OCI-LY7 (cell line): ENCODE data around the gene ASH1L. TPM values are rescaled to one million over a fixed set of nuclear protein-coding genes. Genes with fewer than 3 reads are reported as not detected.

Experiments
- BruUV-seq: library from RNA; stranded (reverse); fragments of 400-500 nt; replicated peaks from 2 replicates; lab custom pipeline; 2021; lab: Mats Ljungman, UMichigan
- CTCF ChIA-PET: fragments of 300-600 bp; sonication (Branson Sonifier 250); formaldehyde crosslinking; loops from one replicate; lab custom pipeline; 2022; ENCODE audit warnings: antibody characterized with exemption; ENCODE audit not compliant: unreplicated experiment; lab: Charles Lee
- POLR2A ChIA-PET: fragments of 300-600 bp; sonication (Branson Sonifier 250); formaldehyde crosslinking; loops from one replicate; lab custom pipeline; 2022; ENCODE audit warnings: antibody characterized with exemption; lab: Charles Lee
- DNase-seq: peaks from one replicate; pipeline ENCODE4 v3.0.0-alpha.2; 2015; ENCODE audit warnings: low spot score
- H2AFZ ChIP-seq: fragments of 200-600 bp; sonication (generic), shearing (Covaris generic); 2 replicates; pipeline ENCODE4 v1.6.1; 2014; ENCODE audit warnings: mild to moderate bottlenecking, antibody characterized with exemption, low read length, moderate library complexity
- H3K27ac ChIP-seq: fragments of 200-600 bp; sonication (generic); 2 replicates; pipeline ENCODE4 v1.5.1; 2014; ENCODE audit warnings: mixed run types, low read depth, mild to moderate bottlenecking, moderate library complexity, low read length, inconsistent platforms; ENCODE audit not compliant: poor library complexity, severe bottlenecking
- H3K36me3 ChIP-seq: fragments of 200-600 bp; sonication (generic); 2 replicates; pipeline ENCODE4 v1.6.1; 2014; ENCODE audit warnings: mild to moderate bottlenecking, antibody characterized with exemption, low read length, moderate library complexity, mixed read lengths; ENCODE audit not compliant: insufficient read depth
- H3K4me1 ChIP-seq: fragments of 200-600 bp; sonication (generic); 2 replicates; pipeline ENCODE4 v1.5.1; 2014; ENCODE audit warnings: mild to moderate bottlenecking, low read length; ENCODE audit not compliant: insufficient read depth, poor library complexity, severe bottlenecking
- H3K4me2 ChIP-seq: fragments of 200-600 bp; sonication (generic); 2 replicates; pipeline ENCODE4 v1.6.1; 2014; ENCODE audit warnings: mild to moderate bottlenecking, low read length
- H3K4me3 ChIP-seq: fragments of 200-600 bp; sonication (generic); 2 replicates; pipeline ENCODE4 v1.5.1; 2014; ENCODE audit warnings: mild to moderate bottlenecking, low read depth, low read length; ENCODE audit not compliant: poor library complexity, severe bottlenecking
- H3K79me2 ChIP-seq: fragments of 200-600 bp; sonication (generic); 2 replicates; pipeline ENCODE4 v1.6.1; 2016; ENCODE audit warnings: low read depth, mild to moderate bottlenecking, low read length, moderate library complexity, mixed read lengths; ENCODE audit not compliant: insufficient read depth
- H3K9me2 ChIP-seq: fragments of 200-600 bp; sonication (generic); 2 replicates; pipeline ENCODE4 v1.6.1; 2016; ENCODE audit warnings: mild to moderate bottlenecking, low read length, mixed read lengths; ENCODE audit not compliant: insufficient read depth
- H3K9me3 ChIP-seq: fragments of 200-600 bp; sonication (generic); 2 replicates; pipeline ENCODE4 v1.6.1; 2014; ENCODE audit warnings: mild to moderate bottlenecking, mixed run types, low read length, mixed read lengths
- H4K20me1 ChIP-seq: fragments of 200-600 bp; sonication (generic); 2 replicates; pipeline ENCODE4 v1.6.1; 2014; ENCODE audit warnings: mild to moderate bottlenecking, antibody characterized with exemption, low read length, moderate library complexity, mixed read lengths; ENCODE audit not compliant: insufficient read depth
- CTCF ChIP-seq: fragments of 200-600 bp; sonication (generic); conservative IDR thresholded peaks from 2 replicates; pipeline ENCODE4 v1.5.1; 2014; ENCODE audit warnings: mild to moderate bottlenecking, antibody characterized with exemption, low read length, moderate library complexity, mixed read lengths
- EZH2phosphoT487 ChIP-seq: fragments of 200-600 bp; sonication (generic); IDR thresholded peaks from 2 replicates; pipeline ENCODE4 v1.6.1; 2018; ENCODE audit warnings: low read depth, borderline replicate concordance, mild to moderate bottlenecking, mixed run types, antibody characterized with exemption, low read length, moderate library complexity, mixed read lengths
- intact Hi-C: fragments of 100-400 bp; cut with micrococcal nuclease; formaldehyde crosslinking; loops from one replicate; pipeline ENCODE4 v1.10.0; 2022; ENCODE audit not compliant: unreplicated experiment
- total RNA-seq, 2 experiments: library from RNA; depleted of rRNA in 1 of 2; stranded (reverse); fragments of >200 nt in 1 of 2; shearing (Covaris generic) in 1 of 2; gene quantifications; 2 replicates each; pipeline ENCODE4 v1.2.3, GENCODE V29; 2014 to 2022

Gene ASH1L
- total RNA-seq, 2 experiments from 2014 or later, result 33.2 to 49.6 TPM

DNA sequence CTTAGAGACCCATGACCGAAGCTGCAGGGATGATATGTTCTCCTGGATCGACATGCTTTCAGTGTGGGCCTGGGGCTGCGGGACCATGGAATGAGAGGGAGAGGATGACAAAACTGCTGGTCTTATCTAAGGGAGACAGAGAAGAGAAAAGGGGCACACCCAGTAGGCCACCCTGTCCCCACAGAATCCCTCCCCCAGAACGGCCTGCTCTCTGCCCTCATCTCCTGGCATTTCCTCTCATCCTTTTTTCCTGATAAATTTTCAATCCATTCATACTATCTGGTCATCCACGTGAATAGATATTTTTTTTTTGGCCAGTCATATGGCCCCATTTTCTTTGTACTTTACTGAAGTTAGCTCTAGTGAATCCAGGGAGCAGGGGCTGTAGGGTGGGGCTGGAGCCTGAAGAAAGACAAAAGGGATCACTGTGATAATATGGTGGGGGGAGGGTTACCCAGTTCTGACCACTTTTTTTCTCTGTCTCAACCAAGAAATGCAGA lies 261.2 kb downstream of the ASH1L start, which contains the start of gene PKLR:
Gene PKLR (minus strand): TSS at position 97 of the 500 bp plus-strand sequence. CDS start 43 bp downstream, at position 54.
- Histone ChIP-seq H2AFZ (no peak within 1 kb of the TSS), H3K9me3 (no peaks in the 10 kb centered on the region), H3K4me3 (no peak within 1 kb of the TSS), H3K4me2 (no peak within 1 kb of the TSS), H3K9me2 (no peaks in the 10 kb centered on the region), H3K27ac (no peak within 1 kb of the TSS), H3K79me2 (no peaks in the 10 kb centered on the region), H3K36me3 (no peaks in the 10 kb centered on the region), H3K4me1 (peaks cover 22% of the 10 kb centered on the region), H4K20me1 (no peaks in the 10 kb centered on the region)
- intact Hi-C loops, result no loop called here
- BruUV-seq, result no TSS peak
- CTCF ChIA-PET, result no interaction called here
- POLR2A ChIA-PET, result no interaction called here
- TF ChIP-seq CTCF (no peak), EZH2phosphoT487 (no peak)
- DNase-seq, result no peak

GRCh38 chr1:155300553-155301329 lies 261.9 kb downstream of the ASH1L start:
- Histone ChIP-seq H3K79me2 (no peaks in the 10 kb centered on the region), H3K4me3 (no peak overlapping the region), H3K36me3 (no peaks in the 10 kb centered on the region), H3K4me2 (no peak overlapping the region), H4K20me1 (no peaks in the 10 kb centered on the region), H3K27ac (no peak overlapping the region), H3K9me3 (no peaks in the 10 kb centered on the region), H2AFZ (no peak overlapping the region), H3K4me1 (peaks cover 22% of the 10 kb centered on the region), H3K9me2 (no peaks in the 10 kb centered on the region)
- intact Hi-C loops, result no loop called here
- CTCF ChIA-PET, result no interaction called here
- BruUV-seq, result no TSS peak
- no peak for DNase-seq
- POLR2A ChIA-PET, result interaction anchor here (0.5 kb wide), 1 partner anchor 265 kb away, joined by 3 read pairs; no protein-coding TSS in a partner anchor
- TF ChIP-seq CTCF, result no peak
- no peak for TF ChIP-seq EZH2phosphoT487

DNA sequence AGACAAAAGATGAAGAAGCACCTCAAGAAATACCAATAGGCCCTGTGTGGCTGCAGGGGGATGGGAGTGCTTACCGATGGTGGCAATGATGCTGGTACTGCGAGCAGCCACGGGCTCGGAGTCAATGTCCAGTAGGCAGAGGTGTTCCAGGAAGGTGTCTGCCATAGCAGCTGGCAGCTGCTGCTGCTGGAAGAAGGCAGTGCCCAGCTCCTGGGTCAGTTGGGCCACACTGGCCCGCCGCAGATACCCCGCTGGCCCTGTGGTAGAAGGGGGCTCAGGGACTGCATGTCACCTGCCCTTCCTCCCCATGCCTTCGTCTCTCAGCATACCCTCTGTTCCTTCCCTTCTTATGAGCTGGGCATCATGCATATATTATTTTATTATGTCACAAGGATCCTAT lies 262.6 kb downstream of the ASH1L start:
- POLR2A ChIA-PET, result interaction anchor here (0.5 kb wide), 1 partner anchor 266 kb away, joined by 3 read pairs; no protein-coding TSS in a partner anchor
- no peak for TF ChIP-seq EZH2phosphoT487
- TF ChIP-seq CTCF, result no peak
- no peak overlapping the region for H2AFZ ChIP-seq

More for the DNA sequence above, 262.6 kb downstream of the ASH1L start:
- Histone ChIP-seq H3K27ac (no peak overlapping the region), H3K4me3 (no peak overlapping the region), H3K9me3 (no peaks in the 10 kb centered on the region), H3K79me2 (no peaks in the 10 kb centered on the region), H4K20me1 (no peaks in the 10 kb centered on the region), H3K9me2 (no peaks in the 10 kb centered on the region), H3K4me1 (peaks cover 17% of the 10 kb centered on the region), H3K36me3 (no peaks in the 10 kb centered on the region), H3K4me2 (no peak overlapping the region)
- intact Hi-C loops, result no loop called here
- CTCF ChIA-PET, result no interaction called here
- DNase-seq, result no peak
- no TSS peak for BruUV-seq
